GM04503 (cell line): ENCODE data around the gene GABRB1.
"Not testable (repeated sequence)": the region's sequence is repeated elsewhere in the genome, so short reads cannot be mapped to it uniquely, and the experiment has no call there.

ENCODE experiments used
- DNase-seq: peaks from one replicate; pipeline ENCODE4 v3.0.0-alpha.2; 2012; ENCODE audit warnings: low read depth

Gene GABRB1

DNA sequence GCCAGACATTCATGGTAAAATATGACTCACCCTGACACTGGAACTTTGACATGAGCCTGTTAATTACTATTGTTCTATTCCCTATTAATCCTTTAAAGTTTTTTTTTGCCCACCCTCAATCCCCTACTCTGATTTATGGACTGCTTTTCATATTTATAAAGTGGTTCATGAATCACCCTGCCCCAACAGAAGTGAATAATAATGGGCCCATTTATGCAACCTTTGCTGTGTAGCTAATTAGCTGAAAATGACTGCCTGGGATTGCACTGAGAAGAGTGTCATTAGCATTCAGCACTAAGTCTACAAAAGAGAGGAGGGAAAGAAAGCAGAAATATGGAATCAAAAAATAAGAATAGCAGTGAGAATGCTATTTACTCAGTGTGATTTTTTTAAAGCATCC is 277.8 kb downstream of the GABRB1 start:
- DNase-seq, result no peak

DNA sequence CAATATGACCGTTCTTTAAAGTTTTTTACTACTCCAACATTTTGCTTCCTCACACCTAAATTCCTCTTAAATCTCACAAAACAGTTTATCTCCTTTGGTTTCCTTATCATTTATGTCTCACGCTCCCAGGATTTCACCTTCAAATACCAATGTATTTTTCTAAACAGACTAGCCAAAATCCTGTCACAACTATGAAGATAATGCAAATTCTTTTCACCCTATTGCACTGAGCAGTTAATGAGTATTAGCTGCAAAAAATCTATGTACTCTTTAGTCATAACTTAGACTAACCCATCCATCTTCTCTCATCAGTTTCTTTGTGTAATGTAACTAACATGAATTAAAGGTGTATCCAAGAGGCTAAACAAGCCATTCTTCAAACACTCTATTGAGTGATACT is 280.8 kb downstream of the GABRB1 start:
- DNase-seq, result no peak

DNA sequence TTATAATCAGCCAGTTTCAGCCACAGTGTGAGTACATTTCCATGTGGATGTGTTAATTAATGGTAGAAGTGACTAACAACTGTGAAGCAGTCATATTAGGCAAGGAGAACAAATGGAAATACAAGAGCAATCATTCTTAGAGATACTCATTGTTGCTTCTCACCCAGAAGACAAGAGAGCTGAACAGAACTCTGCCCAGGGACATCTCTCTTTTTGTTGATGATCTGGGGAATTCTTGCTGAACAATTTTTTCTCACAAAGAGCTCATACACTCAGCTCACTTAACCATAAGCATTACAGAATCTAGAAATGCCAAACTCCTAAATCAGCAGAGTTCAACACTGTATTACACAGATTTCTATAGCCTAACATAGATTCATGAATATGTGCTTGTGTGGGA is 282.0 kb downstream of the GABRB1 start:
- no peak for DNase-seq

DNA sequence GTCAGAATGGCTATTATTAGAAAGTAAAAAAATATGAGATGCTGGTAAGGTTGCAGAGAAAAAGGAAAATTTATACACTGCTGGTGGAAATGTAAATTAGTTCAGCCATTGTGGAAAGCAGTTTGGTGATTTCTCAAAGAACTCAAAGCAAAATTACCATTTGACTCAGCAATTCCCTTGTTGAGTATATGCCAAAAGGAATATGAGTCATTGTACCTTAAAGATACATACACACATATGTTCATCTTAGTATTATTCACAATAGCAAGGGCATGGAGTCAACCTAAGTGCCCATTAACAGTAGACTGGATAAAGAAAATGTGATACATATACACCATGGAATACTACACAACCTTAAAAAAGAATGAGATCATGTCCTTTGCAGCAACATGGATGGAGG is 284.0 kb downstream of the GABRB1 start:
- DNase-seq, result no peak

DNA sequence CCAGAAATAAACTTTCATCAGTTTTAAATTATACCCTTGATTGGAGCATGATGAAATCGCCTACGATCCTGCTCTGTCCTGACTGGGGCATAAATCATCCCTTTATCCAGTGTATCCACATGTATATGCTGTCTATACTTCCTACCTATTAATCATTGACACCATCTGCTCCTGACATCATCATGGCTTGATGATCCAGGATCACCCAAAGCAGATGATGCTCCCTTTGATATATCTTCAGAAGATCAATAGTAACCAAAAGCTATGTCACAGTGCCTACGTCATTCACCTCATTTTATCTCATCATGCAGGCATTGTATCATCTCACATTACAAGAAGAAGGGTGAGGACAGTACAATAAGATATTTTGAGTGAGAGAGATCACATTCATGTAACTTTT is 294.7 kb downstream of the GABRB1 start:
- no peak for DNase-seq

DNA sequence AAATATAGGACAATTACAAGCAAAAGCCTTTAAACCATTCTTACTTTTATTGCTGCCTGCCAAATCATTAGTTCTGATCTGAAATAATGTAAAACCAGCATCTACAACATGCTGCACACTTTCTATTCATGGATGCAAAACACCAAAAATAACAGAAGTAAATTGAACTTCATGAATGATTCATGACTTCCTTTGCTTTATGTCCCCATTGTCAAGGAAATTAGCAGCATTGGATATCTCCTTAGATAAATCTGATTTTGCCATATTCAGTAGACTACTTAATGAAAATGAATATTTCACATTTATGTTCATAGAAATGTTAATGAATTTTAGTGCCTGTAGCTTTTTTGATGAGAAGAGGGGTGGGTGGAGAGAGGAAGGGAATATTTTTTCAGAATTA is 299.5 kb downstream of the GABRB1 start:
- no peak for DNase-seq

DNA sequence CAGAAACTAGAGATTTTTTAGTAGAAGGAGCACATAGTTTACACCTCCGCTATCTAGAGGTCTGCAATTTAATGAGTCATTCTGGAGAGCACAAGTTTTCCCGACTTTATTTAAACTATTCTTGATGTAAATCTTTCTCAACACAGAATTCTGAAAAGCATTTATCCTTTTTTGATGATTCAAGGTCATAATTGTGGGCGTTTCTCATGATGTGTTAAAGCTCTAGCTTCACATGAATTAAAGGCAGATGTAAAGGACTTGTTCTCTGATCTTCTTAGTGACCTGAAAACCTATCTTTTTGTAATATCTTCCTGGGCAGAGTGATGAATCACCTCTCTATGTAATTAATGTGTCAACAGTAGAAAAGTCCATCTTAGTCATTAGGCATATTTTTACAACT is 303.3 kb downstream of the GABRB1 start:
- no peak for DNase-seq

DNA sequence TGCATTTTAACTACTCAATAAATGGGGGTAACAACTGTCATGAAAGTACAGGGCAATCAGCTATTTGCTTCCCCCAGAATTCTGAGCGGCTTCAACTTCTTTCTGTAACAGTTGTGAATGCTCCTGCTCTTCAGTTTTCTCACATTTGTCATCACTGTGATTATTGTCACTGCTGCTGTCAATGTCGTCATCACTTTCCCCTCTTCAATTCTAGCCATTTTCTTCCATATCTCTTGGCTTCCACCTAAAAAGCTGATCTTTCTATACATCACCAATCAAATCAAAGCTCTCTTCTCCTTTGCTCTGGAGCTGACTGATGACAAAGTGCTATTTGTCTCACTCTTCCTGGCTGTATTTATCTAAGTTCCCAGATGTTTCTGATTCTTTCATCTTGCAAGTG is 306.5 kb downstream of the GABRB1 start:
- DNase-seq, result no peak

DNA sequence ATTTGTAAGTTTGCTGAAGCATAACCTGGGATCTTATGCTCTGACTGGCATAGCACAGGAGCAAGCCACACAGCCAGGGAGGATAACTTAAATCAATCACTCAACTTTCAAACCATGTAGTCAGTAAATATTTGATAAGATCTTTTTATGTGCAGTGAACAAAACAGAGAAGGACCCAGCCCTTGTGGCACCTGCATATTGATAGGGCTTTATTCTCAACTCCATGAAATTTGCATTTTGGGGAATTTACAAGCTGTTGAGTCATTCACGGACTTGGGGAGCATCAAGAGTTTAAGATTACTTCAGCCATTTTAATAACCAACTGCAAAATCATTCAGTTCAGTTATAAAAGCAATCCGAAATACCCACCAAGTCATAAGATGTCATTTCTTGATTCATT is 309.5 kb downstream of the GABRB1 start:
- no peak for DNase-seq

DNA sequence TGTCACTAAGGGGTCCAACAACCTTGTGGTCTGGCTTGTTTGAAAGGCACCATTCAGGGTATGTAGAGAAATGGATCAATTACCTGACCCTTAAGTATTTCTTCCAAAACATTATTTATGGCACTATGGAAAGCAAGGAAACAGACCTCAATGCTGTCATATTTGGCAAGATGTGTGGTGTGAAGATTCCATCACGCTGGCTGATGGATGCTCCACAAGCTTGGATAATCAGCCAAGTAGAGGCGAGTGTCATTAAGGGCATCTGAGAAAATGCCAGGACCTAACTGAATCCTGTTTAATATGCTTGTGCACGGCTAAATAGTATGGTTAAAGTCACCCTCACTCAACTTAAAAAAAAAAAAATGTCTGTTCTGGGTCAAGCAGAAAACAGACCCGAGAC is 311.4 kb downstream of the GABRB1 start:
- DNase-seq, result no peak

DNA sequence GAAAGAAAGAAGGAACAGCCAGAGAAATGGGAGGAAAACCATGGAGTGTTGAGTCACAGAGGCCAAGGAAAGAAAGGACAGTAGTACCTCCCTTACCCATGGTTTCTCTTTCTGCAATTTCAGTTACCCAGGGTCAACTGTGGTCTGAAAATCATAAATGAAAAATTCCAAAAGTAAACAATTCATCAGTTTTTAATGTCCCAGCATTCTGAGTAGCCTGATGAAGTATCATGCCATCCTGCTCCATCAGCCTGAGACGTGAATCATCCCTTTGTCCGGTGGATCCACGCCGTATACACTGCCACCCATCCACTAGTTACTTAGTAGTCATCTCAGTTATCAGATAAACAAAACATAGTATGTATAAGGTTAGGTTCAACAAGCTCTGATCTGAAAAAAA is 318.0 kb downstream of the GABRB1 start:
- no peak for DNase-seq

DNA sequence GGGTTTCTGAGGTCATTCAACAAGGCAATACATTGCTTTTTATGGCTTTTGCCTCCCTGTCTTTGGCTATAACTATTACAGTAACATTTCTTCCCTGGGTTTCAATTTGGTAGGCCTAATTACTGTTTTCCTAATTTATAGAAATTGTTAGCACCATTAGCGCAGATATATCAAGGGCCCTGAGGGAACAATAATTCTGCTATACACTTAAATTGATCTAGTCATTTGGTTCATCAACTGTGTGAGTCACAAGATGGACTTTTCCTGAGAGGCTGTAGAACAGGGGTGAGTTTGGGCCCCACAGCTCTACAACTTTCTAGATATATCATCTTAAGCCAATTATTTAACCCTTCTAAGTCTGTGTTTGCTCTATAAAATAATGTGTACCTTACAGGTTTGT is 324.2 kb downstream of the GABRB1 start:
- no peak for DNase-seq

DNA sequence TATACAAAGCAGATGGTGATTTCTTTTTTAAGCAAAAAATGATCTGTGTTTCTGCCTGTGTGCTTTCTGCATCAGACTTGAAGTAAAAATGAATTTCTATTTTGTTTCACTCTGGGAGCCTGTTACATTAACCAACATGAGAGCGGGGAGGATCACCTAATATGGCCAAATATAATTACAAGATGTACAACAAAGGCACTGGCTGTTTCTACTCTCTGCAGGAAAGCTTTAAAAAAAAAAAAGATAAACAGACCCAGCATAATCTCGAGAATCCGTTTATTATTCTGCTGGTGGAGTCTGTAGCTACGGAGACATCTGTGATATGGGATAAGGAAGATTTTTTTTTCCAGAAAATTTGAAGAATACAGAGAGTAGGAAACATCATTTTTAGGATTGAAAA is 328.5 kb downstream of the GABRB1 start:
- DNase-seq, result no peak

DNA sequence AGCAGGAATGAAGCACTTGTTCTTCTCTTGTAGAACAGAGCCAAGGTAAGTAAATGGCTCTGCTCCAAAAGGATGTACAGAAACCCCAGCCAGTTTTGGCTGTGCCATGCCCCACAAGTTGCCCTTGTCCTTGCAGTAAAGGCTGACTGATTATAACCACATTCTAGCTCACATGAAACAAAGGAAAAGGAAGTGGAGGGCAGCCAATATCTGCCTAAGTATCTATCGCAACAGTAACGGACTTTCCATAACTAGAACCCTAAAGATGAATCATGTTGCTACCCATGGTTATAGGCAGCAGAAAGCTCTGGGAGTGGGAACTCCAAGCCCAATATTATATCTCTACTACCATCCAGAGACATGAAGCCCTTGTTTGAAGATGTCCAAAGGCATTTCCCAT is 336.4 kb downstream of the GABRB1 start:
- no peak for DNase-seq

DNA sequence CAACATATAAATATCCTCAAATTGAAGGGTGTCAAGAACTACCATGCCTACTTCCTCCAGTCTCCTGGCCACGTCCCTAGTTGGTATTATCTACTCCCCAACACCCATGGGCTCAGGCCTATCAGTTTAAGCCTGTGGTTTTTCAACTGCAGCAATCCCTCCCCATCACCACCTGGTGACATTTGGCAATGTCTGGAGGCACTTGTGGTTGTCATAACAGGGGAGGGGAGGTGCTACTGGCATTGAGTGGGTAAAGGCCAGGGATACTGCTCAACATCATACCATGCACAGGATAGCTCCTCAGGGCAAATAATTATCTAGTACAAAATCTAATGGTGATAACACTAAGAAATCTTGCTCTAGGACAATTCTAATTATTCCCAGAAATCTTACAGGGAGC is 336.8 kb downstream of the GABRB1 start:
- DNase-seq, result no peak

DNA sequence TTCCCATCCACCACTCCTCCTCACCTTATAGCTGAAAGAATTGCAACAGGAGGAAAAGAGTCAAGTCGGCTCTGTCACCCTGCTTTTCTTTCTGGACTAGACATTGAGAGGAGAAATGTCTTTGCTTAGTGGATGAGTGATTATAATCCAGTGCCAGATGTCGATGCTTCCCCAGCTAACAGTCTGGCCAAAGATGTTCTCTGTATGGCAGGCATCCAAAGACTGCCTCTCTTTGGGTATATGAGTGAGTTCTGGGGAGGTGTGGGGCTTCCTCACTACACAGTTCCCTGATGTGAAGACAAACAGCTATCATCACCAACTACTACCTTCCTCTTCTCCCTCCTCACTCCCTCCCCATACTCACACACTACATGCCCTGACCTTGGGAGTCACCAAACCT is 341.2 kb downstream of the GABRB1 start:
- no peak for DNase-seq

DNA sequence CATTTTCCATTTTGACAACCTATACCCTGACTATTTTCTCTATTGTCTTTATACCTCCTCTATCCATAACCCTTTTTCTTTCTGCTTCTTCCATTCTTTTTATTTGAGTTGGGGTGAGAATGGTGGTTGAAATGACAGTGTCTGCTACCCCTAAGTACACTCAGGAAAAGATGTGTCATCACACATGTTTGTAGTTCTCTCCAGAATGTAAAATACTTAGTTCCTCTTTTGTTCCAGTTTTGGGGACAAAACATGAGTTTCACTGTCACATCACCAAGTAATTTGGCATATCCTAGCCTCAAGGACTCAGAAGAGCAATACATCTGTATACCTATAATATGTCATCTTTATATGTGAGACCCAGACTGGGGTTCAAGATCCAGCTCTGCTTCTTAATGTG is 341.8 kb downstream of the GABRB1 start:
- DNase-seq, result no peak

DNA sequence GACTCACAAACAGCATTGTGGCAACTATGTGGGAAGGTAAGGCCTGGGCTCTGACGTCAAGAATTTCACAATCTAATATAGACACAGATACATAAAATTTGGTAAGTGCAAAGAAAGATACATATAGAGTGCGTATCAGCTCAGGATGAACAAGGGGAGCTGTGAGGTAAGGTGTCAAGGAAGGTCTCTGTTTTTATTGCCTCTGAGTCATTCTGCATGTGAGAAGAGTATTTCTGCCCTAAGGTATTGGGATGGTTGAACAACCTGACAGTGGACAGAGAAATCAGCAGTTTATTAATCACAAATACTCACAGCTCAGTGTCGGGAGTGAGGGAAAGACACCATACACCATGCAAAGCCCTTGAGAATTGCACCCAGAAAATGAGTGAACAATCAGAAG is 342.3 kb downstream of the GABRB1 start:
- DNase-seq, result no peak

DNA sequence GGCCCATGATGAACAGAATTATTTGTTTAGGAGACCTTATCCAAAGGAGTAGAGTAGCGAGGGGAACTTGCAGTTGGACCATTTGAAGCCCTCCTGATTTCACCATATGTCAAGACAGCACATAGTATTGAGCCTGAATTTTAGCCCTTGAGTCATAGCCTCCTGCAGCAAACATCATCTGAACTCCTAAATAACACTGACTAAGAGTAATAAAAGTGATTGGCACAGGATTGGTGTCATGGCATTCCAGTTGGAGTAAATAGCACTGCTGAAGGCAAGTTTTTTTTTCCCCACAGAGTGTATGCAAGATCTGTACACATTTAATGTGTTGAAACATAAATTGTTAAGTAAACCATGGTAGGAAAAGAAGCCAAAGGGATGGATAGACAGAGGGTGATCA is 343.1 kb downstream of the GABRB1 start:
- DNase-seq, result peak; percentile 27

DNA sequence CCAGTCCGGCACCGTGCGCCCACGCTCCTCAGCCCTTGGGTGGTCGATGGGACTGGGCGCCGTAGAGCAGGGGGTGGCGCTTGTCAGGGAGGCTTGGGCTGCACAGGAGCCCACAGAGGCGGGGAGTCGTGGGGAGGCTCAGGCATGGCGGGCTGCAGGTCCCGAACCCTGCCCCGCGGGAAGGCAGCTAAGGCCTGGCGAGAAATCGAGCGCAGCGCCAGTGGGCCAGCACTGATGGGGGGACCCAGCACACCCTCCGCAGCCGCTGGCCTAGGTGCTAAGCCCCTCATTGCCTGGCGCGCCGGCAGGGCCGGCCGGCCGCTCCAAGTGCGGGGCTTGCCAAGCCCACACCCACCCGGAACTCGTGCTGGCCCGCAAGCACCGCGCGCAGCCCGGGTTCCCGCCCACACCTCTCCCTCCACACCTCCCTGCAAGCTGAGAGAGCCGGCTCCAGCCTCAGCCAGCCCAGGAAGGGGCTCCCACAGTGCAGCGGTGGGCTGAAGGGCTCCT is 346.7 kb downstream of the GABRB1 start:
- not testable (repeated sequence) for DNase-seq

DNA sequence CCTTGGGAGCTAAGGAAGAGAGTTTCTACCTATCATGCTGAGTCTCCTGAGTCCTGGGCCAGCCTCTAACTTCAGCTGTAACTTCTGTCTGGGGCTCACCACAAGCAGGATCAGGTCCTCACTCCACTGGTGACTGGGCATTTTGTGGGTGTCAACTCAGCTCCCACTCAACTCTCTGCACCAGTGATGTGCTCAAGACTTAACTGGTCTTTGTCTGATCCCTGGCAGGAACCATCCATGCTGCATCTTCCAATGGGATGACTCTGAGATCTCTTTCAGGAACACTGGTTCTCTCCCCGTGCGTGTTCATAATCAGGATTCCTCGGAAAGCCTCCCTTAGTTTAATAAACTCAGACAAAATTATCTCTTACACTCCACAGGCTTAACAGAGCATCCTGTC is 349.8 kb downstream of the GABRB1 start:
- DNase-seq, result no peak

DNA sequence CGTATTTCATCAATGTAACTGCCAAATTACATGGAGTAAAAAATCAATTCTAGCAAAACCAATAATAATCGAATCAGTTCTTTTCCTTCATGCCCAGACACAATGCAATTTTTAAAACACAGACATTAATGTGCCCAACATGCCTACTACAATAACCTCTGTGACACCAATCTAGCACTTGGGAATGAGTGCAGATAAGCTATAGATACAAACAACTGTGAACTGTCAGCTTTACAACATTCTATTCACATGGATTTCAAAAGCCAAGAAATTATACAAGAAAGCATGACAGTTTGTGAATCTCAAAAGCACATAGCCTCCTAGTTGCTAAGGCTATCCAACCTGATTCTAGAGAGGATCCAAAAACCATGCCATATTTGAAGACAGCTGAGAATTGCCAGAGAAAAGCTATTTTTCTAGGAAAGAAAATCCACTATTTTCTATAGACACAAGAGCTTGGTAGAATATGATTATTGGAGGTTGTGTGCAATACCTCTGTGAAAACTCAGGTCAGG is 351.5 kb downstream of the GABRB1 start:
- DNase-seq, result no peak

DNA sequence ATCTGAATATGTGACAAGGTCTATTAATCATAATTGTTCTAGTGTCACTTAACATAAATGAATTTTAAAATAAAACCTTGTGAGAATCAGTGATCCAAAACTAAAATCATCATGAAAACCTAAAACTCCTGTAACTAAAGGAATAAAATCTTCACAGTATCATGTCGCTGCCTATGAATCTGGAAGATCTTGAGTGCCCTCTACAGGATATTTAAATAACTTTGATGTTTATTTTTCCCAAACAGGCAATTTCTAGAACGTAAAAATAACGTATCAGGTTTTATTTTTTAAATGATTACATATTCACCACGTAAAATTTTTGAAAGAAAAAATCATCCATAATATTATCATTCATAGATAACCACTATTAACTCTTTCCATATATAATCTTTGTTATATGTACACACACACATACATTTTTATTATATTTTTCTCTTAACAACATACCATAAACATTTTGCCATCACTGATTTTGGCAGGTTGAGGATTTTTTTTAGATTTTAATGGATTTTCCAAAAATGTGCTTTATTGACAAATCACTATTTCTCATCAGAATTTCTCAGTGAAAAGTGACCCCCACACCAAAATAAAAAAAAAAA is 352.6 kb downstream of the GABRB1 start:
- no peak for DNase-seq

DNA sequence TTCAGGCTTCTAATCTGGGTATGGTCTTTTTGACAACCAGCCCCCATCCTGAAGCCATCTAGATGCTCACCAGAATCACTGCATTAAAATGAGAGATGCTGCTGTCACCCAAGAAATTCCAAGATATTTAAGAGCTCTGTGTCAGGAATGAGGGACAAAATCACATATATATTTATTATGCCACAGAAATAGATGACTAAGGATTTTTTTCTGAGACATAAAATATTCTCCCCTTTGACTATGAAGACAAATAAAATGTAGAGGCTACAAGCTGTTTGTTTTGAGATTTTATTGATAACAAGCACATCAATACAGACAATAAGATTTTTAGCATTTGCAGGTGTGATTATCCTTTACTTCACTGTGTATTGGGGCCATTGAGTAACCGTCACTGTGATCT is 354.8 kb downstream of the GABRB1 start:
- DNase-seq, result no peak
